RWPE1 (cell line): Measurements from ENCODE around the gene EIF5AL1.

ENCODE experiments used
- CTCF ChIA-PET: fragments of 350-600 bp; sonication (Branson Sonifier 250); formaldehyde crosslinking; extraction: SDS; loops from one replicate; lab custom pipeline; 2021; lab: Yijun Ruan, JAX
- POLR2A ChIA-PET: fragments of 400-600 bp; formaldehyde crosslinking; extraction: SDS; loops from one replicate; lab custom pipeline; 2020; ENCODE audit warnings: antibody characterized with exemption; ENCODE audit not compliant: low non-redundant PET; lab: Yijun Ruan, JAX
- DNase-seq: peaks from one replicate; pipeline ENCODE4 v3.0.0; 2012; ENCODE audit warnings: low spot score
- H3K27ac ChIP-seq: fragments of 450-650 bp; 2 replicates; pipeline ENCODE4 v1.5.1; 2017
- TF ChIP-seq, protein P1 (sequence below): fragments of 450-650 bp; conservative IDR thresholded peaks from 2 replicates; pipeline ENCODE4 v1.5.1; 2017; ENCODE audit warnings: low read depth, mild to moderate bottlenecking

The EIF5AL1 gene

DNA sequence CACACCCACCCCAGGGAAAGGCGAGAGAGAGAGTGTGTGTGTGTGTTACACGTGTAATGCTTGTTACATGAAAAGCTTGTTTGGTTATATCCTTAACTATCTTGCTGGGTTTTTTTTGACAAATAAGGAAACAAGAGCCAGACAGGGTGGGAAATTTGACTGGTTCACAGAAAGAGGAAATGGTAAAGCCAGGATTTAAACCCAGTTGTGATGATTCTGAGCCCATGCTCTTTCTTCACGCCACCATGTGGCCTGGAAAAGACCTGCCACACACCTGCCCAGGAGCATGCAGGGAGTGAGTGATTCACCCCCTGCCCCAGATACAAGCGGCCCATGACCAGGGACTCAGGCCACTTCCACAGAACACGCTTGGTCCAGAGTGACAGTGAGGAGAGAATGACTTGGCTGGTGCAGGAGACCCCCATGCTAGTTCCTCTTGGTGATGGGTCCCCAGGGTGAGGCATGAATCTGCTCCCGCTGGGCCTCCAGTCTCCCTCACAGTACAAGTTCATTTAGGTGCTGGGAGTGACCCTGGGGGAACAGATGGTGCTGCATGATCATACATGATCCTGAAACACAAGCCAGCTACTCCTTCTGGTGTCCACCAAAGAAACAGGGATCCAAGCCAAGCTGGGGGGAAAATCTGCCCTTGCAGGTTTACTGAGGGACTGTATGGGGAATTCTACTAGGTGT lies 21.0 kb upstream of the EIF5AL1 start:
- H3K27ac ChIP-seq, result no peak overlapping the region
- ChIA-PET POLR2A (no interaction called here), CTCF (interaction anchor here (0.7 kb wide), 1 partner anchor 50 kb away, joined by 3 read pairs; no protein-coding TSS in a partner anchor)
- TF ChIP-seq, protein P1, sequence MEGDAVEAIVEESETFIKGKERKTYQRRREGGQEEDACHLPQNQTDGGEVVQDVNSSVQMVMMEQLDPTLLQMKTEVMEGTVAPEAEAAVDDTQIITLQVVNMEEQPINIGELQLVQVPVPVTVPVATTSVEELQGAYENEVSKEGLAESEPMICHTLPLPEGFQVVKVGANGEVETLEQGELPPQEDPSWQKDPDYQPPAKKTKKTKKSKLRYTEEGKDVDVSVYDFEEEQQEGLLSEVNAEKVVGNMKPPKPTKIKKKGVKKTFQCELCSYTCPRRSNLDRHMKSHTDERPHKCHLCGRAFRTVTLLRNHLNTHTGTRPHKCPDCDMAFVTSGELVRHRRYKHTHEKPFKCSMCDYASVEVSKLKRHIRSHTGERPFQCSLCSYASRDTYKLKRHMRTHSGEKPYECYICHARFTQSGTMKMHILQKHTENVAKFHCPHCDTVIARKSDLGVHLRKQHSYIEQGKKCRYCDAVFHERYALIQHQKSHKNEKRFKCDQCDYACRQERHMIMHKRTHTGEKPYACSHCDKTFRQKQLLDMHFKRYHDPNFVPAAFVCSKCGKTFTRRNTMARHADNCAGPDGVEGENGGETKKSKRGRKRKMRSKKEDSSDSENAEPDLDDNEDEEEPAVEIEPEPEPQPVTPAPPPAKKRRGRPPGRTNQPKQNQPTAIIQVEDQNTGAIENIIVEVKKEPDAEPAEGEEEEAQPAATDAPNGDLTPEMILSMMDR, result no peak
- DNase-seq, result no peak

DNA sequence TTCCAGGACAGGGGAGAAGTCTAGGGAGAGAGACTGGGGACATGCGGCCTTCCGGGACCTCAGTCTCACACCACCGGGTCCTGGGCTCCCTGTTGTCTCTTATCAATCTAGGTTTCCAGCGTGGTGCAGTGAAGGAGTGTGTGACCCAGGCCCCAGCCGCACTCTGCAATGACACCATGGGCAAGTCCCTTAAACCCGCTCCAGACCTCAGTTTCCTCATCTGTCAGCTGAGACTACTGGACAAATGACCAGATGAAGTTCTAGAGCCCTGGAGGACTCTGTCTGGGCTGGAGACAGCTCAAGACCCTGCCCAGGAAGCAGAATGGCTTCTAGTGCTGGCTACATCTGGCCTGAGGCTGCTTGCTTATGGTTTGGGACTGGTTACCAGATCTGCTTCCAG lies 20.1 kb upstream of the EIF5AL1 start:
- TF ChIP-seq, protein P1, result no peak
- POLR2A ChIA-PET, result no interaction called here
- CTCF ChIA-PET, result interaction anchor here (0.6 kb wide), 1 partner anchor 118 kb away, joined by 5 read pairs; no protein-coding TSS in a partner anchor
- no peak overlapping the region for H3K27ac ChIP-seq
- no peak for DNase-seq

DNA sequence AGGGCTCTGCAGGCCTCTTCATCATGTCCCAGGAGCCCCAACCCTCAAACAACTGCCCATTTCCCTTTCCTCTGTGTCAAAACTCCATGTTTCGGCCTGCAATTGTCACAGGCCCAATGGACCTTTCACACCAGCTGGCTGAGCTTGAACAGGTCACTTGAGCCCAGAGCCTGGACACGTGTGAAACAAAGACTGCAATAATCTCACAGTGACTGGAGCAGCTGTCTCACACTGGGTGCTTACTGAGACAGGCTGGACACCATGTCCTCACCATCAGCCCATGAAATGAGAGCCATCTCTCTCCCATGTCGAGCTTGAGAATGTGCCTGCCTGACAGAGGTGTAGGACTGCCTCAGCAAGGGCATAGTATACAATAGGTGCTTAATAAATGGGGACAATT lies 19.5 kb upstream of the EIF5AL1 start:
- CTCF ChIA-PET, result no interaction called here
- DNase-seq, result no peak
- TF ChIP-seq, protein P1, result no peak
- POLR2A ChIA-PET, result no interaction called here
- H3K27ac ChIP-seq, result no peak overlapping the region

DNA sequence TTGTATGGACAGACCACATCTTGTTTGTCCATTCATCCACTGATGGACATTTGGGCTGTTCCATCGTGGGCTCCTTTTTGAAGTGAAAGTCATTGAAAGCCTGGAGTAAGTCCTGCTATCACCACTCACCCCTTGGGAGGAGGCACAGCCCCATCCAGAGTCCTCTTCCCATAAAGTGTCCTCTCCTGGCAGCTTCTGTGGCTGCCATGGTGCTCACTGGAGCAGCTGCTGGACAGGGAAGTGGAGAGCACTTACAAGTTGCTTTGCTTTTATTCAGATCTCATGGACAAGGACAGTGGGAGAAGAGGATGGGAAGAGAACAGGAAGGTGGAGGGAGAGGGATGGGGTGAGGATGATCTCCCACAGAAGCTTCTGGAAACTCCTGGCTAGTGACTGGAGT lies 18.5 kb upstream of the EIF5AL1 start:
- TF ChIP-seq, protein P1, result no peak
- CTCF ChIA-PET, result interaction anchor here (0.6 to 0.7 kb wide), 2 partner anchors 119 to 917 kb away, joined by 3 to 4 read pairs; no protein-coding TSS in a partner anchor
- DNase-seq, result no peak
- H3K27ac ChIP-seq, result no peak overlapping the region
- POLR2A ChIA-PET, result no interaction called here

DNA sequence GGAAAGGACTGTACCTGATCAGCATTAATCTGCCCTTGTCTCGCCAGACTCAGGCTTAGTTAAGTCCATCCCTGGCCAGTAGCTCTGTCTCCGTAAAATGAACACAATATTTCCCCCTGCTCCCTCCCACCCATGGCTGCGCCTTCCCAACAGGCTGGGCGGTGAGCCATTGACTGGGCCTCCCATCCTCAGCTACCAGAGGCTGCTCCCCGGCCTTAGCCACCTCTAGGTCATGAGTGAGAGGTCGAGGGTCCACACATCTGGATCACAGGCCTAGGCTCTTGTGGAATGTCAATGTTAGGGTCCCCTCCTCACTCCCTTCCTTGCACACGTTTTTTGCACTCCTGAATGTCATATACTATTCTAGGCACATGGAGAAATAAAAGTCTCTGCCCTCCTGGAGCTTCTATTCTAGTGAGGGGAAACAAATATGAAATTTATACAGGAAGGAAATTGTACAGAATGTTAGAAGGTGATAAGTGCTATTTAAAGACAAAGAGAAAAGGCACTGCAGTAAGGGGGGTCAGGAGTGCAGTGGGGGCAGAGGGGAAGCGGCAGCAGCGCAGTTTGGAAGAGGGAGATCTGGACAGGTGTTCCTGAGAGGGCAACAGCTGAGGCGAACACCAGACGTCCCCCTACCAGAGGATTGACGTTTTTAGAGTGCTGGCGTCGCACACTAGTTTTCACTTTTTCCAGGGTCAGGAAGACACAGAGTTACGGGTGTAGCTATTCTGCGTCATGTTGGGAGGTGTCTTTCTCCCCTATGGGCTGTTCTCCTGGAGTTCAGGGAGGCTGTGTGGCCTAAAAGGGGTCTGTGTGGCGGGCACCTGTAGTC lies 17.2 kb upstream of the EIF5AL1 start:
- no peak overlapping the region for H3K27ac ChIP-seq
- no peak for DNase-seq
- TF ChIP-seq, protein P1, result no peak
- ChIA-PET POLR2A (no interaction called here), CTCF (interaction anchor here (0.6 to 0.9 kb wide), 3 partner anchors 13 to 120 kb away, joined by 3 read pairs; no protein-coding TSS in a partner anchor)

DNA sequence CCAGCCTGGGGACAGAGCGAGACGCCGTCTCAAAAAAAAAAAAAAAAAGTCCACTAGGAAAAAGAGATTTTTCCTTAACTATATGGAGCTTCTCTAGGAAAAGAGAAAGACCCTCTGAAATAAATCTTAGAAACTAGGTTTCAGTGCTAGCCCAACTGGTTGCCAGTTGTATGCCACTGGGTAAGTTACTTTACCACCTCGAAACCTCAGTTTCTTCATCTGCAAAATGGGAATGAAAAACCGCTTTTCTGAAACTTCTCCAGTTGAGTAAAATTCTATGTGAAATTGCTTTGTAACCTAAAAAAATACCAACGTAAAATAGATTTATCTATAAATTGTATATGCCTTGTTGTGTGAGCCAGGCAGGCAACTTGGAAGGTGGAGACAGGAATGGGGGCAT lies 16.5 kb upstream of the EIF5AL1 start:
- TF ChIP-seq, protein P1, result no peak
- no peak for DNase-seq
- H3K27ac ChIP-seq, result no peak overlapping the region
- ChIA-PET POLR2A (no interaction called here), CTCF (interaction anchor here (0.9 to 2.4 kb wide), 2 partner anchors 95 to 121 kb away, joined by 3 to 11 read pairs; no protein-coding TSS in a partner anchor)
